ENCODE results near the gene DOK6. TPM values are rescaled to one million over a fixed set of nuclear protein-coding genes. Genes with fewer than 3 reads are reported as not detected.

The DOK6 gene
- total RNA-seq, 1 donor from 2014 or later, result 9.6 TPM

DNA sequence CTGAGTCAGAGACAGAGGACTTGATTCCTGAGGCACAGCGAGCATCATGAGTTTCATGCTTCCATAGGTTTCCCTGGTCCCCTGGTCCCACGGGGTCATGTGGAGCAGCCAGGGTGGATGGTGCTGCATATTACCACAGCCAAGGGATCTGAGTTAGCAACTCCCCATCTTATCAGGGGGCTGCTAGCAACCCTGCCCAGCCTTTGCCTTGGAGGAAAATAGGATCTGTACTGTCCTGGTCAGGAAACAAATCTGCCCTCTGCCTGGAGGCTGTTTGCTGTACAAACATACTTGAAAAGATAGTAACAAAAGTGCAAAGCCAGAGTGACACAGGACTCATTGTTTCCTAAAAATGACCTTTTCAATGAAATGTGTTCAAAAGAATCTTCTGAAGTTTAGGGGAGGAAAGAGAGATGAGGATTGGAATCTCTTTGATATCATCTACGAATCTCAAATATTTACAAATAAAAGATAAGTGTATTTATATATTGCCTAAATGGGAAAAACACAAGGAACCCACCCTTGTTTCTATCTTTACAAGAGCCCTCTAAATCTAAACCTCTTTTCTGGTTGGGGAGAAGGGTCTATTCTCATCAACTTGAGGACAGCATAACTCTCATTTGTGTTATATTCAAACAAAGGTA lies 352.2 kb downstream of the DOK6 start:
- no peak for DNase-seq (ENCODE audit: low spot score)

DNA sequence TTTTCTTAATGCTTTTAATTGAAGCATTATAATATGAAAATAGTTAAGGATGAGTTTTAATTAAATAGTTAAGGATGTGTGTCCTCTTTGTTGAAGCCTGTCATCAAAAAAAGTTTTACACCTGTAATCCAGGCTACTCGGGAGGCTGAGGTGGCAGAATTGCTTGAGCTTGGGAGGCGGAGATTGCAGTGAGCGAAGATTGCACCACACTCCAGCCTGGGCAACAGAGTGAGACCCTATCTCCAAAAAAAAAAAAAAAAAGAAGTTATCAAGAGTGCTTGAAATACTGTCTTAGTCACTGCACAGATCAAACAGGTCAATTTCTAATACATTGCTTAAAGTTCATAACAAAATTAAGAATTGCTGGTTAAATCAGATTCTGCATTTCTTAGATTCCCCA lies 353.4 kb downstream of the DOK6 start:
- no peak for DNase-seq (ENCODE audit: low spot score)

- DNase-seq (ENCODE audit: low spot score), result no peak
Observed at GRCh38 chr18:69755041-69755440, 354.4 kb downstream of the DOK6 start.

- no peak for DNase-seq (ENCODE audit: low spot score)
Observed at GRCh38 chr18:69755856-69756496, 355.3 kb downstream of the DOK6 start.

GRCh38 chr18:69757733-69758132 lies 357.0 kb downstream of the DOK6 start:
- DNase-seq (ENCODE audit: low spot score), result no peak

- no peak for DNase-seq (ENCODE audit: low spot score)
Observed at GRCh38 chr18:69758458-69758857, 357.8 kb downstream of the DOK6 start.

- no peak for DNase-seq (ENCODE audit: low spot score)
Observed at GRCh38 chr18:69759046-69759445, 358.4 kb downstream of the DOK6 start.

DNA sequence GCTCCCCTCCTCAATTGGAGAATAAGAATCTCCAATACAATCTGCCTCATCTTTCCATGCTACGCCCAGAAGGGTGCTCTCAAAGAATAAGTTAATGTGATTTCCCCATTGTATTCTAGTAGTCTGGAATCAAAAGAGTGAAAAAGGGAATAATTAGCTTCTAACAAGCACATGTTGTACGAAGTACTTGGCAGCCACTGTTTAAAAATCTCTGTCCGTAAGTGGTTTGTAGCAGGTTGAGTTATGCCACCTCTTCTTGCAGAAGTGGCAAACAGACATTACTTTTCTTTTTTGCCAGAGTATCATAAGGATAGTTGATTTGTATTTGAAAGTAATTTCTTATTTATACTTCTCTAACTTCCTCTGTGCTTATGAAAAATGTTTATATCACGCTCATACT lies 362.3 kb downstream of the DOK6 start:
- no peak for DNase-seq (ENCODE audit: low spot score)

- DNase-seq (ENCODE audit: low spot score), result no peak
Observed at GRCh38 chr18:69763821-69764220, 363.1 kb downstream of the DOK6 start.

DNA sequence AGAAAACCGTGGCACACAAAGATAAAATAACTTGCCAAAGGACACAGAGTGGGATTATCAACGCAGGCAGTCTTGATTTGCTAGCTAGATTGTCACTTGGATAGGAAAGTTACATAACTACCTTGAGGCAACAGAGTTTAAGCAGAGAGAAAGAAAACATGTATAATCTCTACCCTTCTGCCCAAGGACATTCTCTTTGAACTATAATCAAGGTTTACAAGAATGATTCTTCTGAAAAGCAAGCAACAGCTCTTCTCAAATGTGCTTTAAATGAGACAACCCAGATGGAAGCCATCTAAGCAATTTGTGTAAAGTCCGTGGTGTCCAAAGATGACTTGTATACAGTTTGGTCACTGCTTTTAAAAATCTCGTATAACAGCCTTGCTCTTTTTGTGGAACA lies 369.6 kb downstream of the DOK6 start:
- no peak for DNase-seq (ENCODE audit: low spot score)

- no peak for DNase-seq (ENCODE audit: low spot score)
Observed at GRCh38 chr18:69774831-69775230, 374.1 kb downstream of the DOK6 start.

- DNase-seq (ENCODE audit: low spot score), result no peak
Observed at GRCh38 chr18:69777248-69777647, 376.6 kb downstream of the DOK6 start.

DNA sequence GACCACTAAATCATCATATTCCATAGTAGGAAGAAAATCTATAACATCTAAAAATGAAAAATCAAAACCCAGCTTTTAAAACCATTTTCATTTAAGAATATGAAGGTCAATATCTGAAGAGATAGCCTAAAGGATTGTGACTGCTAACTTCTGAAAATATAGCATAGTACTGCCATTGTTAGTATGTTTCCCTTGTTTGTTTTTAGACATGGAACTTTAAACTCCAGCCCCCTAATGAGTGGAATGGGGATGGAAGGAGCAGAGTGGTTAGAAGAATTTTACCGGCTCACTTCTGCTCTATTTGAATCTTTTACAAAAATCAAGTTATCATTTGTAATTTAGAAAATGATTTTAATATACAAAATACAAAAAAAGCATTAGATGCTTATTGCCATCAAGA lies 378.0 kb downstream of the DOK6 start:
- DNase-seq (ENCODE audit: low spot score), result no peak

- no peak for DNase-seq (ENCODE audit: low spot score)
Observed at GRCh38 chr18:69780851-69781250, 380.2 kb downstream of the DOK6 start.

DNA sequence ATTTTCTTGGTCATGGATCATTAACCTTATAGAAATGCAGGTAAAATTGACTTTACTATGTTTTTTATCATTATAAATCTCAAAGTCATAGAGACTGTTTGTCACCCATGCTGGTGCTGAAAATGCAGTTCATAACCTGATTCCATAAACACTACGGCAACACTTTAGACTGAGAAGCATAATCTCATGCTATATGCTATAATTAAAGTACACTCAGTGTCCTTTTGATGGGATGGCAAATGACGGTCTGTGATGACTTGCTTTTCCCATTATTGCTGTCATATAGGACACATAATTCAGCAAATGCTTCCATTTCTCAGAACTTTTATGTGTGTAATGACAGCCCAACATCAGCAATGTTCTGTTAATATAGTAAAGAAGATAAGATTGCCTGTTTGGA lies 384.1 kb downstream of the DOK6 start:
- DNase-seq (ENCODE audit: low spot score), result no peak

GRCh38 chr18:69785466-69785865 lies 384.8 kb downstream of the DOK6 start:
- no peak for DNase-seq (ENCODE audit: low spot score)

- DNase-seq (ENCODE audit: low spot score), result no peak
Observed at GRCh38 chr18:69786427-69786826, 385.7 kb downstream of the DOK6 start.

DNA sequence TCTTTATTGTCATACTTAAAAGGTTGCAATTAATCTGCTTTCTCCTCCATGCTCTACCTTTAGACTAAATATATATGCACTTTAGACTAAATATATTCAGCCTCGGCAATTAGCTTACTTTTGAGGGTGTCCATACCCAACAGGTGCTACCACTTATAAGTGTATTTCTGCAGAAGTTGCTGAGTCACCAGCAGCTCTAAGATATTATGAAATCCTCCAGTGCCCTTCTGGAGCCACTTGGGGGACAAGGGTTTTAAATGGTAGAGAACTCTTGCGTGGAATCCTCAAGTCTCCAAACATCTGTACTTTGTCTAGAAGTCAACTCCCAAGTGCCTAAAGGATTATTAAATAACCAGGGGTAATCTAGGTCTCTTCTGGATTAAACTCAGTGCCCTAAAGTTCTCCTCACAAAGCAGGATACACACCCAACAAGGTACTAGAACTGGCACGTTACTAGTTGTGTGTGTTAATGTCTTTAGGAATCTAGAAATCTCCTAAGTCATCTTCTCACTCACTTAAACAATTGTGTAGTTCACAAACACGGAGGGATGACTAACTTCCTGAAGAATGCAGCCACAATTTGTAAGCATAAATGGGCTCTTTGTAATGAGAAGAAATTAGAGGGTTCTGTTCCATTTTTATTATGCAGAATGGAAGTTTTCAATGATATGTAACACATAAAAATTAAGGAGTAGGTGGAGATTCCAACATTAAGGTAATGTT lies 387.3 kb downstream of the DOK6 start:
- no peak for DNase-seq (ENCODE audit: low spot score)

DNA sequence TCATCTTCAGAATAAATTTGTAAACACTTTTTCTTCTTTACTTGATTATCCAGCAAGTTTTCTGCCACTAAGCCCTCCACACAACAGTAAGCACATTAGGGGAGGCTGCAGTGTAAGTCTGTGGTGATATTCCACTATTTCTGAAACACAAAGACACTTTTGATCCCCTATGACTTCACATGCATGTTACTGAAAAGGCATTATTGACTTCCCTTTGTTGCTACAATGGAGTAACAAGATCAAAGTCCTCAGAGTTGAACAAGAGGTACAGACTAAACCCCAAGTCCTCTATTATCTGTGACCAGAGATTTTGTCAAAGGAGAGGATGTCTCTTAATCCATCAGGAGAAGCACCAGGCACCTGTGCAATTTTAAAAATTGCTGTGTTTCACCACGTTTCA lies 389.1 kb downstream of the DOK6 start:
- no peak for DNase-seq (ENCODE audit: low spot score)

DNA sequence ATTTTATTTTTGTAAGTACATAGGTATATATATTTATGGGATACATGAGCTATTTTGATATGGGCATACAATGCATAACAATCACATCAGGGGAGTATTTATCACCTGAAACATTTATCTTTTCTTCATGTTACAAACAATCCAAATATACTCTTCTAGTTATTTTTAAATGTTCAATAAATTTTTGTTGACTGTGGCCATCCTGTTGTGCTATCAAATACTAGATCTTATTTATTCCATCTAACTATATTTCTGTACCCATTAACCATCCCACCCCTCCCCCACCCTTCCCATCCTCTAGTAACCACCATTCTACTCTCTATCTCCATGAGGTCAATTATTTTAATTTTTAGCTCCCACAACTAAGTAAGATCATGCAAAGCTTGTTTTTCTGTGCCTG lies 390.0 kb downstream of the DOK6 start:
- no peak for DNase-seq (ENCODE audit: low spot score)

DNA sequence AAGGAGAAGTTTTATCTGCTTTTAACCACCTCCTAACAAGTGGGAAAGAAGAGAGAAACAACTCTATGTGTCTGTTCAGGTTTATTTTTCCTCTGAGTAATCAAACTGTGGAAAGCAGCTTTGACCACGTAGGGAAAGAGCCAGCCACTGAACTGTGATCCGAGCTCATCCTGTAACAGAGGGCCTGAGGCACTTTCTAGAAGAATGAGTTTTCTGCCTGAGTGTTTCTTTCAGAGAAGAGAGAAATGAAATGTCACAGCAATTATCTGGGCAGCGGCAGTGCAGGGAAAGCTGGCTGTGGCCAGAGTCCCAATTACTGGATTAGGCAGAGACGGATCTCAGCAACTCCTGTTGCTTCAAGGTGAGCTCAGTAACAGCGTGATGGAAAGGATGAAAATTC lies 395.1 kb downstream of the DOK6 start:
- no peak for DNase-seq (ENCODE audit: low spot score)

- DNase-seq (ENCODE audit: low spot score), result no peak
Observed at GRCh38 chr18:69804776-69805501, 404.3 kb downstream of the DOK6 start.

DNA sequence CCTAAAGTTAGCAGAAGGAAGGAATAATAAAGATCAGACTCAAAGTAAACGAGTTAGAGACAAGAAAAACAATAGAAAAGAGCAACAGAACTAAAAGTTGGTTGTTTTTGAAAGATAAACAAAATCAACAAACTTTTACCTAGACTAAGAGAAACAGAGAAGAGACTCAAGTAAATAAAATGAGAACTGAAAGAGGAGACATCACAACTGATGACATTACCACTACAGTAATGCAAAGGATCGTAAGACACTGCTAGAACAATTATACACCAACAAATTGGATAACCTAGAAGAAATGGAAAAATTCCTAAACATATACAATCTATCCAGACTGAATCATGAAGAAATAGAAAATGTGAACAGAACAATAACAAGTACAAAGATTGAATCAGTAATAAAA lies 407.7 kb downstream of the DOK6 start:
- DNase-seq (ENCODE audit: low spot score), result no peak
